ENCODE measurements around the gene NUP54. TPM values are rescaled to one million over a fixed set of nuclear protein-coding genes. Genes with fewer than 3 reads are reported as not detected.

The NUP54 gene
- total and polyA plus RNA-seq, 9 of the 15 experiments (the other 6 are each of a cell fraction or from before 2014, with no cell fraction given): 29.6 to 115 (median 67.7) TPM

DNA sequence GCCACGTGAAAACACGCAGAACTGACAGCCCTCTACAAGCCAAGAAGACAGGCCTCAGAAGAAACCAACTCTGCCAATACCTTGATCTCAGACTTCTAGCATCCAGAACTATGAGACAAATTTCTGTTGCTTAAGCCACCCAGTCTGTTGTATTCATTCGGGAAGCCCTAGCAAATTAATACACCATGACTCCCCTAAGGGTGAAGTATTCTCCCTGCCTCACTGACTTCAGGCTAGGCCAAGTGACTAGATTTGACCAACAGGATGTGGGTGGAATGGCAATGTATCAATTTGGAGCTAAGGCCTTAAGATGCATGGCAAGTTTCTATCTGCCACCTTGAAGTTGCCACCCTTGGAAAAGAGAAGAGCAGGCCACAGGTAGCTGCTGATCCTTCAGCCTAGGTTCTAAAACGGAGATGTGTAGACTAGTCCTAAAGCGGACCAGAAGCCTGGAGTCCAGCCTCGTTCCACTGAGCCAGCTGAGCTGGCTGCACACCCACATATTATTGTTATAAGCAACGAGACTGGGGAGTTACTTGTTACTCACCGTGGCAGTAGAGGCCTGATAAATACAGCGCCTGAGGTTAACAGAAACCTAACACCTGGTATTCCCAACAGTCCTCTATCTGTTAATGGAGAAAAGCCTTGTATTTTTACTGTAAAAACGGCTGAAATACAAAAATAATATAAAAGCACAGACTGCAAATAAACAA, 49.0 kb upstream of the NUP54 start:
- BruUV-seq (replicated peaks): no TSS peak
- Histone ChIP-seq H3K4me1 (replicated peaks in 1 of 2; ENCODE audit: control insufficient read depth in 2 of 2, insufficient read depth in 2 of 2, low read length in 2 of 2) (peaks cover 4 to 21% of the 10 kb centered on the region in 2 experiments; a peak in 4 of 5 replicates), H2AFZ (ENCODE audit: low read depth, low read length) (no peak overlapping the region), H3K27me3 (ENCODE audit: control insufficient read depth in 2 of 2, insufficient read depth in 2 of 2, low read length in 2 of 2) (no peaks in the 10 kb centered on the region), H3K79me2 (ENCODE audit: control insufficient read depth, insufficient read depth, low read length) (no peaks in the 10 kb centered on the region), H4K20me1 (replicated peaks; ENCODE audit: control insufficient read depth, insufficient read depth, low read length) (no peaks in the 10 kb centered on the region), H3K4me3 (no peak overlapping the region), H3K9me3 (replicated peaks; ENCODE audit: control insufficient read depth, insufficient read depth, low read depth, low read length) (no peaks in the 10 kb centered on the region; the same call in 1 of the 2 replicates), H3K36me3 (ENCODE audit: control insufficient read depth, insufficient read depth, low read length) (peaks cover 4% of the 10 kb centered on the region; the same call in 1 of the 3 replicates), H3K9me1 (ENCODE audit: control insufficient read depth, insufficient read depth, low read length) (no peaks in the 10 kb centered on the region), H3K4me2 (ENCODE audit: insufficient read depth, low read length) (no peak overlapping the region), H3K9ac (ENCODE audit: insufficient read depth in 1 of 2, low read depth in 2 of 2, low read length in 2 of 2) (no peak overlapping the region), H3K27ac (ENCODE audit: extremely low read depth, low read depth, low read length) (no peak overlapping the region)
- ATAC-seq (no peak), FAIRE-seq (peak; percentile 35), DNase-seq (ENCODE audit: extremely low read depth in 1 of 4, low spot score in 3 of 4) (no peak)
- POLR2A ChIA-PET: interaction anchor here (1.0 kb wide), 2 partner anchors 9 to 140 kb away, joined by 3 read pairs; no protein-coding TSS in a partner anchor
- WGBS (ENCODE audit: insufficient coverage, low coverage, missing lambda C conversion rate): 79% methylated on average over 10 of the region's 10 CpGs
- in situ Hi-C loops (cut with MboI): no loop called here
- intact Hi-C loops (cut with micrococcal nuclease): no loop called here
- TF ChIP-seq NFRKB (IDR thresholded peaks at IDR 0.05; ENCODE audit: low read depth): no peak
- no peak for TF ChIP-seq ZC3H11A (IDR thresholded peaks at IDR 0.05; ENCODE audit: low read depth, low read length)
- TF ChIP-seq SRF (CRISPR knock-in tag; IDR thresholded peaks at IDR 0.05): no peak
- TF ChIP-seq ZC3H8 (IDR thresholded peaks at IDR 0.05): no peak
- TF ChIP-seq, protein P1, sequence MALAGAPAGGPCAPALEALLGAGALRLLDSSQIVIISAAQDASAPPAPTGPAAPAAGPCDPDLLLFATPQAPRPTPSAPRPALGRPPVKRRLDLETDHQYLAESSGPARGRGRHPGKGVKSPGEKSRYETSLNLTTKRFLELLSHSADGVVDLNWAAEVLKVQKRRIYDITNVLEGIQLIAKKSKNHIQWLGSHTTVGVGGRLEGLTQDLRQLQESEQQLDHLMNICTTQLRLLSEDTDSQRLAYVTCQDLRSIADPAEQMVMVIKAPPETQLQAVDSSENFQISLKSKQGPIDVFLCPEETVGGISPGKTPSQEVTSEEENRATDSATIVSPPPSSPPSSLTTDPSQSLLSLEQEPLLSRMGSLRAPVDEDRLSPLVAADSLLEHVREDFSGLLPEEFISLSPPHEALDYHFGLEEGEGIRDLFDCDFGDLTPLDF (CRISPR knock-in tag; IDR thresholded peaks at IDR 0.05): no peak
- no peak for TF ChIP-seq HCFC1 (IDR thresholded peaks at IDR 0.05; ENCODE audit: low read depth, low read length)
- no peak for TF ChIP-seq SAFB (IDR thresholded peaks at IDR 0.05; ENCODE audit: borderline replicate concordance, low read depth, low read length)
- TF ChIP-seq DPF2 (IDR thresholded peaks at IDR 0.05): no peak
- no peak for TF ChIP-seq L3MBTL2 (IDR thresholded peaks at IDR 0.05)
- TF ChIP-seq ZNF699 (CRISPR knock-in tag; IDR thresholded peaks at IDR 0.05; ENCODE audit: insufficient replicate concordance): no peak
- TF ChIP-seq, protein P2, sequence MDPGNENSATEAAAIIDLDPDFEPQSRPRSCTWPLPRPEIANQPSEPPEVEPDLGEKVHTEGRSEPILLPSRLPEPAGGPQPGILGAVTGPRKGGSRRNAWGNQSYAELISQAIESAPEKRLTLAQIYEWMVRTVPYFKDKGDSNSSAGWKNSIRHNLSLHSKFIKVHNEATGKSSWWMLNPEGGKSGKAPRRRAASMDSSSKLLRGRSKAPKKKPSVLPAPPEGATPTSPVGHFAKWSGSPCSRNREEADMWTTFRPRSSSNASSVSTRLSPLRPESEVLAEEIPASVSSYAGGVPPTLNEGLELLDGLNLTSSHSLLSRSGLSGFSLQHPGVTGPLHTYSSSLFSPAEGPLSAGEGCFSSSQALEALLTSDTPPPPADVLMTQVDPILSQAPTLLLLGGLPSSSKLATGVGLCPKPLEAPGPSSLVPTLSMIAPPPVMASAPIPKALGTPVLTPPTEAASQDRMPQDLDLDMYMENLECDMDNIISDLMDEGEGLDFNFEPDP (CRISPR knock-in tag; IDR thresholded peaks at IDR 0.05): no peak
- TF ChIP-seq, protein P3, sequence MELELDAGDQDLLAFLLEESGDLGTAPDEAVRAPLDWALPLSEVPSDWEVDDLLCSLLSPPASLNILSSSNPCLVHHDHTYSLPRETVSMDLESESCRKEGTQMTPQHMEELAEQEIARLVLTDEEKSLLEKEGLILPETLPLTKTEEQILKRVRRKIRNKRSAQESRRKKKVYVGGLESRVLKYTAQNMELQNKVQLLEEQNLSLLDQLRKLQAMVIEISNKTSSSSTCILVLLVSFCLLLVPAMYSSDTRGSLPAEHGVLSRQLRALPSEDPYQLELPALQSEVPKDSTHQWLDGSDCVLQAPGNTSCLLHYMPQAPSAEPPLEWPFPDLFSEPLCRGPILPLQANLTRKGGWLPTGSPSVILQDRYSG (tag; conservative IDR thresholded peaks at IDR 0.05; ENCODE audit: low read depth): no peak
- TF ChIP-seq JUN (IDR thresholded peaks at IDR 0.05; ENCODE audit: borderline replicate concordance, low read depth, low read length): no peak
- no peak for TF ChIP-seq JUN (CRISPR knock-in tag; IDR thresholded peaks at IDR 0.05; ENCODE audit: borderline replicate concordance)
- TF ChIP-seq HDAC1 (IDR thresholded peaks at IDR 0.05): no peak
- TF ChIP-seq NCOR1 (IDR thresholded peaks at IDR 0.05): no peak
- CTCF ChIA-PET (ENCODE audit: low intra/inter-chr PET ratio): no interaction called here

Measured in K562 (cell line).